Activated CD4-positive, CD25-positive, alpha-beta regulatory T cell (primary cell): ENCODE data around the gene RARRES2.
"Not testable (repeated sequence)": the region's sequence is repeated elsewhere in the genome, so short reads cannot be mapped to it uniquely, and the experiment has no call there.

Experiments used
- DNase-seq, 4 experiments: peaks; one replicate each; lab custom pipeline; 2025; lab: John Stamatoyannopoulos, UW

RARRES2 gene

GRCh38 chr7:150341263-150342120 is at the start of gene RARRES2:
RARRES2 (minus strand) TSS chr7:150341629; CDS start chr7:150340609, 1,020 bp downstream.
- no peak for DNase-seq

- DNase-seq = no peak
These were observed 48.8 kb upstream of the RARRES2 start for GRCh38 chr7:150390205-150390604.

- no peak for DNase-seq
These were observed 48.0 kb upstream of the RARRES2 start for GRCh38 chr7:150389532-150389816.

- no peak for DNase-seq
These were observed 47.5 kb upstream of the RARRES2 start for GRCh38 chr7:150388709-150389531.

- no peak for DNase-seq
These were observed 46.9 kb upstream of the RARRES2 start for GRCh38 chr7:150388306-150388705.

- DNase-seq = not testable (repeated sequence)
These were observed 44.5 kb upstream of the RARRES2 start for GRCh38 chr7:150385884-150386283.

GRCh38 chr7:150385302-150385723 is 43.9 kb upstream of the RARRES2 start:
- DNase-seq = no peak

- no peak for DNase-seq
These were observed 43.2 kb upstream of the RARRES2 start for GRCh38 chr7:150384406-150385301.

GRCh38 chr7:150383710-150384397 is 42.4 kb upstream of the RARRES2 start:
- DNase-seq = no peak

- no peak for DNase-seq
These were observed 41.4 kb upstream of the RARRES2 start for GRCh38 chr7:150382844-150383225.

GRCh38 chr7:150382123-150382843 is 40.9 kb upstream of the RARRES2 start:
- no peak for DNase-seq

GRCh38 chr7:150381785-150382122 is 40.3 kb upstream of the RARRES2 start:
- DNase-seq = no peak

GRCh38 chr7:150381096-150381495 is 39.7 kb upstream of the RARRES2 start:
- DNase-seq = no peak

- DNase-seq = no peak
These were observed 39.0 kb upstream of the RARRES2 start for GRCh38 chr7:150380463-150380862.

GRCh38 chr7:150379441-150380379 is 38.3 kb upstream of the RARRES2 start:
- DNase-seq = no peak

- DNase-seq = peak; percentile 79 to 89 (median 86)
These were observed 37.5 kb upstream of the RARRES2 start, which contains the start of gene ZNF775 for GRCh38 chr7:150378853-150379440. ZNF775 (plus strand) TSS chr7:150379330; CDS start chr7:150388471, 9,141 bp downstream.

- no peak for DNase-seq
These were observed 36.9 kb upstream of the RARRES2 start for GRCh38 chr7:150378115-150378852.

GRCh38 chr7:150377635-150378034 is 36.2 kb upstream of the RARRES2 start:
- DNase-seq = no peak

GRCh38 chr7:150377196-150377595 is 35.8 kb upstream of the RARRES2 start:
- no peak for DNase-seq
